ENCODE data around the gene RNF220.
A peak's percentile ranks its signal among the peaks of the same experiment; 100 is the strongest.

Gene RNF220

DNA sequence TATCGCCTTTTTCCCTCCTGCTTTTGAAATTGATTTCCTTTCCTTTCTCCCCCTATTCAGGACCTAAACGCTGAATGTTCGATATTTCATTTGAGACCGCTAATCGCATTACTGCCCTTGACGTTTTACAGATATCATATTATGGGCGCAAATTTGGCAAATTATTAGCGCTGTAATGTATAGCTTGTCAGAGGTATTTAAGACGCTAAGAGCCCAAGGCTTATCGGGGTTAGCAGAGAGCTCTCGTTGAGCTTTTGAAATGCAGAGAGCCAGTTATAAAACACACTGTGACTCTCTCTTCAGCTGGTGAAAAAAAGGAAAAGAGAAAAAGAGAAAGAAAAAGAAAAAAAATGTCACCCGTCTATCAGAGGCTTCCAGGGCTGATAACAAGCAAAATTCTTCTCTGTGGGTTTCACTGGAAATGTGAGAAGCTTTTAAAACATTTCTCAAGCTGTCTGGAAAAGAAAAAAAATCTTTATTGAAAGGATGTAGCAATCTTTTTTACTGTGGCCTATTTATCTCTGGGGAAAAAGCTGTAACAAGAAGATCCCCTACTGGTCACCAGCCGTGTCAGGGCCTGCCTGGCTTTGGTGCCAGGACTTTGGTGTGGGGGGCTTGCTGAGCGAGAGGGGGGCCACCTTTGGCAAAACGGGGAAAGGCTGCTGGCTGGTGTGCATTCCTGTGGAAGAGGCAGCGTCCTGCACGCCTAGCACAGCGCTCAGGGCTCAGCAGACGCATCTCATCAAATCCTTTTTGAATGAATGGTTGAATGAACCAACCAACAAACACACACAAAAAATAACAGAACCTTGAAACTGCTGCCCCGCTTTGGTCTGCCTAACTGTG lies 119.8 kb downstream of the RNF220 start:
- DNase-seq: no peak

DNA sequence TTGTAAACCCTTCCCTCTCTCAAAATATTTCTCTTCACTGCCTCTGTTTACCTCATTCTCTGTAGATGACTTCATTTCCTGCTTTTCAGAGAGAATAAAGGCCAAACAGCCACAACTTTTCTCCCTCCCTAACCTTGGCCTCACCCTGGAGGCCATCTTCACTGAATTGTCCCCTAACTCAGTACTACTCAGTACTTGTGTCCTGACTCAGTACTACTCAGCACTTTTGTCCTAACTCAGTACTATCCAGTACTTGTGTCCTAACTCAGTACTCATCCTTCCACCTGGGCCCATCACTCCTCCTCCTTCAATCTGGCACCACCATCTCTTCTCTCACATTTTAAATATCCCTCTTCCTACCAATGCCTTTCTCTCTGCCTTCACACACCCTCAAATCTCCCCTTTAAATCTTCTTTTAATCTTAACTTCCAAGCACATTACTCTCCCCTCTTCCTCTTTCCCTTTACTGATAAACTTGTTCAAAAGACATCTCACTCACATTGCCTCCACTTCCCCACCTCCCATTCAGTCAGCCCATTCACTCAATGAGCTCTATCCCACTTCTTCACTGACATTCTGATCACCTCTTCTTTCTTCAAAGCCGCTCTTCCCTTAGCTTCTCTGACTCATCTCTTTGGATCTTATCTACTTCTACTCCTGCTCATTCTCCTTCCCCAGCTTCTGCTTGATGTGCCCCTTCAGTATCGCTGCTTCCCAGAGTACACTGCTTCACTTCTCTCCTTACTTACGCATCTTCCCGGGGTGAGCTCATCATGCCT lies 121.4 kb downstream of the RNF220 start:
- no peak for DNase-seq

DNA sequence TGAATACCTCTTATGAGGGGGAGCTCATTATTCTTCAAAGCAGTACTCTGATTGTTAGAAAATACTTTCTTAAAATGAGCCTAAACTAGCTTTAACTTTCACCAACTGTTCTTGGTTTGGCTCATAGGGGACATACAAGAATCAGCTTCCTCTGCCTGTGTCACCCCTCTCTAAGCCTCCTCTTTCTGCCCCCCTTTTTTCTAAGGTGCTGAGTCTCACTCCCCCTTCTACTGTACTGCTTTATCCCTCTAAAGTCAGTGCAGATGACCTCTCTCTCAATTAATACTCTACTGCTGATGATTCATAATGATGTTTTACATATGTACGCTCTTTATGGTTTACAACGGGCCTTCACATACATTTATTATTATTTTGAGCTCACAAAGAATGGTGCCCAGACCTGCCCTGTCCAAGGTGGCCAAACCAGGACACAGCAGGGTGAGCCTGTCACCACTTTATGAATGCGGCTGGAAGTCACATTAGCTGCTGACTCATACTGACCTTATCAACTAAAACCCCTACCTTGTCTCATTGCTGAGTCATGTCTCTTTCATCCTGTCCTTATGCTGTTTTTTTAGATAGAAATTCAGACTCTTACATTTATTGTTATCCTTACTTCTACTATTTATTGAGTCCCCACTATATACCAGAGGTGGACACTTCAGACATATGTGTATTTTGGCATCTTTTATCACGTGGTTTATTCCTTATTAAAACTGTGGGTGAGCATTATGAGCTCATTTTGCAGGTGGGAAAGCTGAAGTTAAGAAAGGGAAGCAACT lies 126.9 kb downstream of the RNF220 start:
- DNase-seq: no peak

DNA sequence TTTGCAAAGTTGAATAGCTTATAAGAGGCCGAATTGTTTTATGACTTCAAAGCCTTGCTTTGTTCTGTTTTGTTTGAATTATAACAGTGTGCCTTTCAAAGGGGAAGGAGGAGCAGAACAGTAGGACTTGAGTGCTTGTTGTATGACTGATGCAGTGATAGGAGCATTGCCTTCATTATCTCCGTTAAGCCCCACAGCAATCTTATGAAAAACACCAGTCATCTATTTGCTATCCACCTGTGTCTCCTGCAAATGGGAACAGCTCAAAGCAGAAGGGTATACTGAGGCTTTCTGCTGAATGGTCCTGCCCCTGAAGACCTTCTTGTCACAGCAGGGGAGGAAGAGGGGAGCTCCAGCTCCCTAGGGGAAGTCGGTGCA lies 127.5 kb downstream of the RNF220 start:
- DNase-seq: peak; percentile 72

DNA sequence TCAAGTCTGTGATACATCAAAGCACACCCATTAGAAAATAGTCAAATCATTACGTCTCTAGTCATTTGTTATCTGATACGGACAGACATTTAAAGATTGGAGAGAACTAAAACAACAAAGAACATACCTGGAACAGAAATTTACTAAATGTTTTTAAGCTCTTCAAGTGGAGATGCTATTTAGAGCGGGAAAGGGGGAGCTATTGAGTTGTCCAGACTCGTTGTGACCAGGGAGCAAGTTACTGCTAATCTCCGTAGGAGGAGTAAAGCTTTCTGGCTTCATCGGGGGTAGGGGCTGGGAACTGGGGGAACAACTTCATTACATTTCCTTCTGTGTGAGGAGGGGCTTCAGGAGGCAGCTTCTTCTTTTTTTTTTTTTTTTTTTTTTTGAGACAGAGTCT lies 129.7 kb downstream of the RNF220 start:
- DNase-seq: no peak

- no peak for DNase-seq
Measured at GRCh38 chr1:44536357-44537209, 131.5 kb downstream of the RNF220 start.

- no peak for DNase-seq
Measured at GRCh38 chr1:44537538-44537937, 132.5 kb downstream of the RNF220 start.

GRCh38 chr1:44537956-44538355 lies 132.9 kb downstream of the RNF220 start:
- DNase-seq: no peak

- DNase-seq: no peak
Measured at GRCh38 chr1:44539991-44540730, 135.1 kb downstream of the RNF220 start.

DNA sequence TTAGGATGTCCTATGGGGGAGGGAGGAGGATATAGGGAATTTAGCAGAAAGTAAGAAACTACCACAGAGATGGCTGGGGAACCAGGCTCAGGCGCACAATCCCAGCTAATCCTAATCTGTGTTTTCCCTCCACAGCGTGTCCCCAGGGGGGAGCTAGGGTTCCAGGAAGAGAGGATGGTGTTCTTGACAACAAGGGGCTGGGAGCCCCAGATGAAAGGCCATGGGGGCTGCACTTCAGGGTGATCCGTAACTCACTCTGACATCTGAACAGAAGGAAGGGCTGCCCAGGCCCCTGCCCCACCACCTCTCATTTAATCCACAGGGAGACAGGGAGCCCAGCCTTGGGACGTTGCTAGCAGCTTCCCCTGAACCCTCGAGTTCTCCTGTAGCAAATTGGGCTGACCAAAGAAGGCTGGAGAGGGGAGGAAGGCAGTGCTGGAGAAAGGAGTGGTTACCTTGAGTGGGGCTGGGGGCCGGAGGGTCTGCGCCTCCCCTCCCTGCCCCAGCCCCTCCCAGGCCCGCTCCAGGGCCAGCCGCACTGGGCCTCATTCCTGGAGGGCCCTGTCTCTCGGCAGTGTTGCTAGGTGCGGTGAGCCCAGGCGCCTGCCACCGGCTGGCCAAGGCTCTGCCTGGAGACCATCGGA lies 137.5 kb downstream of the RNF220 start:
- no peak for DNase-seq

GRCh38 chr1:44543064-44543744 lies 138.1 kb downstream of the RNF220 start:
- peak; percentile 36 for DNase-seq

DNA sequence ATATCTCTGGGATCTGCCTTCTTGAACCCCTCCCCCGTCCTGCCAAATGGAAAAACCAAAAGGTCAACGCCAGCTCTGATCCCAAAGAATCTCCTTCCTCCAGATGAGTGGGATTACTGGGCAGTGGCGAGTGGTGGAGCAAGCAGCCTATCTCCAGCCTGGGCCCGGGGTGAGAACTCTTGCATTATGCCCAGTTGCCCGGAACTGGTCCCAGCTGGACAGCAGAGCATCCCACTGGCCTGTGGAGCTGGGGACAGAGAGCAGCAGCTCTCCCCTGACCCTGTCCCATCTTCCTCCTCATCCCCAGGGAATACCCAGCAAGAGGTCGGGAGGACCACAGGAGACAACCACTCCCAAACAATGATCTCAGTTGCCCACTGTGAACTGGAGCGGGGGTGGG lies 138.7 kb downstream of the RNF220 start:
- DNase-seq: no peak

GRCh38 chr1:44544960-44545359 lies 139.9 kb downstream of the RNF220 start:
- DNase-seq: peak; percentile 39

DNA sequence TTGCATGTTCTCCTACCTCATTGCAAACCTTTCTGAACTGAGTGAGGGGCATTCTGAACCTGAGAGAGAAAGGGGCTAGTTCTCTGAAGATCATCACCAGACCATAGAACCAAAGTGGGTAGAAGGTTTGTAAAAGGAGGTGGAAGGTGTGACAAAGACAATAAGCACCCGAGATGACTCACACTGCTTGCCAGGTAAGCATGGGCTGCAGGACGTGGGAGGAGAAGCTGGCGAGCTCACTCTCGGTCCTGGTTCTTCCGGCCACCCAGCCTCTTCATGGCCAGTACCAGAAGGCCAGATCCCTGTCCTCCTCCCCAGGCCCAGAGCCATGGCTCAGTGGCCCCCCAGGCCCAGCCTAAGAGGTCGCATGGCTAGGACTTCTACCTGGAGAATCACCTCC lies 140.9 kb downstream of the RNF220 start:
- no peak for DNase-seq

DNA sequence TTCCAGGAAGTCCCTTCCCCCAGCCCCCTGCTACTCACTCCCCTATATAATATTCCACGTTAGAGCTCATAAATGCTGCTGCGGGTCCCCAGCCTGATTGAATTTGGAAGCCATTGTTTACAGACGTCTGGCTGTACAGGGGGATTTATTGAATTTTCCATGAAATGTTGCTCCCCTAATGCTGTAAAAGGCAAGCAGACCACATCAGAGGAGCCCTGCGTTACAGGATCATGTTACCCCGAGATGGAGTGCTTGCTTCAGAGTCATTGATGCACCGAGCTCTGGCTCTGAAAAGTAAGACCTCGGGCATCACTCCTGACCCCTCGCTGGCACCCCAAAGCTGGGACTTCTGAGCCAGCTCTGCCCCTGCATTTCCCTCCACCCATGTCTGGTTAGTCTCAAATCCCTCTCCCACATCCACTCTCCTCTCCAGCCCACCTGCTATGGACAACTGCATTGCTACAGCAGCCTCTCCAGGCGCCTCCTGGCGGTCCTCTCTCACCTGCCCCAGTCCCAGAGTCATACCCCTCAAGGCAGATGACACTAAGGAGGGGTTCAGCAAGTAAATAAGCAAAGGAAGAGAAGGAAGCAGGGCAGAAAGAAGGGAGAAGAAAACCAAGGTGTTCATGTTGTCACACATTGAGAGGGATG lies 141.5 kb downstream of the RNF220 start:
- DNase-seq: no peak

GRCh38 chr1:44547361-44547760 lies 142.3 kb downstream of the RNF220 start:
- DNase-seq: no peak

- no peak for DNase-seq
Measured at GRCh38 chr1:44547837-44548236, 142.8 kb downstream of the RNF220 start.

GRCh38 chr1:44549510-44549909 lies 144.5 kb downstream of the RNF220 start:
- no peak for DNase-seq

DNA sequence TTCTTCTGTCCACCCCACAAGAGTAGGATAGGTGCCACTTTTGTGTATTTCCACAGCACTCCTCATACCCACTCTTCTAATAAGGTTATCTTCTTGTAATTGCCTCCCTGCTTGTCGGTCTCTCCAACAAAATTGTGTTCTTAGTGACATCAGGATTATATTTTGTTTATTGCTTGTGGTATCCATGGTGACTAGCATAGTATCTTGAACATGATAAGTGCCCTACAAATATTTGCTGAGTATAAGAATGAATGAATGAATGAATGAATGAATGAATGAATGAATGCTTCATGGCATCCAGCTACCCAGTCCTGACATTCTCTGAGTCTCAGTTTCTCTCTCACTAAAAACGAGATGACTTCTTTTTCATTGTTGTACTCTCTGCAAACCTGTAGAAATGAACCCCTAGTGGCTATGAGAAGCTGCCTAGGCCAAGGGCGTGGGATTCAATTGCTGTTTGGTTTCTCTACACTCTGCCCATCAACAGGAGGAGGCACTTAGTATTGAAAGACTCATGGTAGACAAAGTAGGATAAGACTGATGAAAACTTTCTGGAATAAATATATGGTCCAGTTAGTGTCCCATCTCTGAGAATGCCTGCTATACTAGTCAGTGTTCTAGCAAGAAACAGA lies 148.2 kb downstream of the RNF220 start:
- no peak for DNase-seq

GRCh38 chr1:44553771-44554170 lies 148.7 kb downstream of the RNF220 start:
- no peak for DNase-seq

Measured in midbrain (tissue), 1 donor.